ENCODE results near the gene HIPK4. TPM values are rescaled to one million over a fixed set of nuclear protein-coding genes. Genes with fewer than 3 reads are reported as not detected.

The HIPK4 gene
- total and polyA plus RNA-seq, 2 of the 8 experiments (the other 6 are each of a cell fraction or from before 2014, with no cell fraction given) = 0.15 to 0.57 TPM

DNA sequence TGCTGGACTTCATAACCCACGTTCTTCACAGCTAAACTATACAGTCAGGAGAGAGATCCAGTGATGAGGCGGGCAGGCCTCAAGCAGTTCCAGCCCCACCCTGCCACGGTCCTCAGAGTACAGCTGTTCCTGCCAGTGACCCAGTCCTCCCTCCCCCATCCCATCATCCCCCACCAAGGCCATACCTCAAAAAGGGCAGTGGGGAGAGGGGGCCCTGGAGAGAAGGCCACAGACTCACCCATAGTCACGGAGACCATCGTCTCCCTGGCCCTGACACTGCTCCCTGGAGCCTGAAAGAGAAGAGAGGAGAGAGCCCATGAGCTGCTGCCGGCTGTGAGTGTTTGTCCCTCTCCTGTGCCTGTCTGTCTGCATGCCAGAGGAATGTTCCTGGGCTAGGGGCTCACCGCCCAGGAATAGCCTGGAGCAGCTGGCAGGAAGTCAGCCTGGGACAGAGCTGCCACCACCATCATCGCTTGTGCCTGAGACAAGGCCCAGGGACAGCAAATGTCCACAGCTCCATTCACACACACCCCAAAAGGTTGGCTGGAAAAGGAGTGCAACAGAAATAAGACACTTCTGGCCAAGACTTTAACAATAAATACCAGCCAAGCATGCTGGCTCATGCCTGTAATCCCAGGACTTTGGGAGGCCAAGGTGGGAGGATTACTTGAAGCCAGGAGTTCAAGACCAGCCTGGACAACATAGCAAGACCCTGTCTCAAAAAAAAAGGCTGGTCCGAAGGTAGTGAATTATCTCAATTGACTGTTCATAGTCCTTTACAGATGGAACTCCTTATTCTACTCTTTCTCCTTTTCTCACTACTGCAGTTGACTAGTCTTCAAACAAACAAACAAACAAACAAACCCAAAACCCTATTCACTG, 48.1 kb downstream of the HIPK4 start:
- no peak overlapping the region for H3K4me3 ChIP-seq (ENCODE audit: extremely low read depth in 1 of 4, insufficient read depth in 2 of 4, low read depth in 3 of 4, low read length in 4 of 4)
- H3K4me2 ChIP-seq (ENCODE audit: insufficient read depth in 1 of 2, low read depth in 2 of 2, low read length in 2 of 2) = no peak overlapping the region
- no peaks in the 10 kb centered on the region; a peak in 2 of 8 replicates for H3K36me3 ChIP-seq (ENCODE audit: control insufficient read depth in 2 of 4, insufficient read depth in 4 of 4, low read length in 3 of 4)
- ChIA-PET CTCF (ENCODE audit: partially characterized antibody) (interaction anchor here (0.7 to 0.9 kb wide), 2 partner anchors 37 to 67 kb away, joined by 3 to 5 read pairs; no protein-coding TSS in a partner anchor), POLR2A (ENCODE audit: partially characterized antibody) (interaction anchor here (1.3 kb wide), 1 partner anchor 25 kb away, joined by 3 read pairs; no protein-coding TSS in a partner anchor)
- peaks cover 0 to 8% of the 10 kb centered on the region in 2 experiments for H4K20me1 ChIP-seq (replicated peaks in 1 of 2; ENCODE audit: control insufficient read depth in 1 of 2, insufficient read depth in 2 of 2, low read length in 2 of 2)
- no peak overlapping the region for H3K18ac ChIP-seq (ENCODE audit: extremely low read depth, low read length)
- WGBS, 2 experiments (ENCODE audit: extremely low coverage in 1 of 2, insufficient coverage in 1 of 2, insufficient read length in 1 of 2, insufficient replicate concordance in 2 of 2, low coverage in 1 of 2, low lambda C conversion rate in 2 of 2, missing lambda C conversion rate in 1 of 2) = 93% methylated on average over 8 of the region's 9 CpGs; no CpG with 5 or more reads in 1 of the 2 experiments
- peaks cover 5% of the 10 kb centered on the region; the same call in 1 of the 2 replicates for H3K79me1 ChIP-seq (ENCODE audit: low read depth, low read length)
- no peak overlapping the region for H3K56ac ChIP-seq (replicated peaks; ENCODE audit: insufficient read length, low read depth, low read length)
- H3K27me3 ChIP-seq (replicated peaks in 1 of 4; ENCODE audit: control insufficient read depth in 3 of 4, extremely low read depth in 1 of 4, insufficient read depth in 3 of 4, low read length in 3 of 4) = no peaks in the 10 kb centered on the region
- H2BK120ac ChIP-seq (replicated peaks; ENCODE audit: low read depth, low read length) = no peak overlapping the region
- no peak for DNase-seq (ENCODE audit: low read depth in 1 of 2, low spot score in 2 of 2)
- no peak overlapping the region for H4K91ac ChIP-seq (replicated peaks; ENCODE audit: insufficient read length, low read length)
- H3K23me2 ChIP-seq (ENCODE audit: low read depth, low read length) = no peaks in the 10 kb centered on the region
- no peak overlapping the region for H3K27ac ChIP-seq (ENCODE audit: low read depth, low read length)
- no peak overlapping the region for H2BK5ac ChIP-seq (ENCODE audit: low read depth, low read length)
- no peak overlapping the region for H2BK20ac ChIP-seq (ENCODE audit: low read length)
- H3K9ac ChIP-seq (replicated peaks in 1 of 4; ENCODE audit: extremely low read depth in 1 of 4, low read depth in 3 of 4, low read length in 3 of 4) = no peak overlapping the region
- H4K5ac ChIP-seq (ENCODE audit: insufficient read length, low read depth, low read length) = no peak overlapping the region
- no peak overlapping the region for H2AK5ac ChIP-seq (ENCODE audit: low read depth, low read length)
- H3K9me3 ChIP-seq (ENCODE audit: insufficient read depth in 2 of 2, low read depth in 1 of 2, low read length in 1 of 2) = no peaks in the 10 kb centered on the region
- no peak overlapping the region for H3K4ac ChIP-seq (replicated peaks; ENCODE audit: insufficient read length, low read depth, low read length)
- H3K79me2 ChIP-seq (ENCODE audit: control insufficient read depth in 1 of 2, insufficient read depth in 2 of 2, low read length in 2 of 2) = peaks cover 0 to 2% of the 10 kb centered on the region in 2 experiments; a peak in 2 of 4 replicates
- no peak overlapping the region for H4K8ac ChIP-seq (ENCODE audit: extremely low read depth, insufficient read depth, low read length)
- H3K14ac ChIP-seq (ENCODE audit: insufficient read length) = no peak overlapping the region
- no peak overlapping the region for H2AFZ ChIP-seq (ENCODE audit: low read length)
- no peak overlapping the region for H2BK15ac ChIP-seq (ENCODE audit: low read length)
- H3K23ac ChIP-seq (ENCODE audit: insufficient read length) = no peak overlapping the region
- no peak overlapping the region for H2BK12ac ChIP-seq (ENCODE audit: low read depth, low read length)
- no peaks in the 10 kb centered on the region for H3K4me1 ChIP-seq (replicated peaks in 1 of 4; ENCODE audit: control insufficient read depth in 3 of 4, insufficient read depth in 4 of 4, low read length in 3 of 4)
- no peak for FAIRE-seq
- TF ChIP-seq POLR2AphosphoS5 (IDR thresholded peaks at IDR 0.05; ENCODE audit: low read depth, low read length) (no peak), CREB1 (IDR thresholded peaks at IDR 0.05) (no peak), ASH2L (IDR thresholded peaks at IDR 0.05; ENCODE audit: low read length) (no peak), NANOG (IDR thresholded peaks at IDR 0.05; ENCODE audit: insufficient read depth, low read depth, low read length, poor library complexity, severe bottlenecking) (no peak), RBBP5 (IDR thresholded peaks at IDR 0.05; ENCODE audit: borderline replicate concordance, low read depth, low read length) (no peak), SRF (IDR thresholded peaks at IDR 0.05; ENCODE audit: low read depth, low read length) (no peak), BCL11A (IDR thresholded peaks at IDR 0.05; ENCODE audit: low read depth in 2 of 2, low read length in 2 of 2) (no peak), TAF1 (IDR thresholded peaks at IDR 0.05; ENCODE audit: low read depth, low read length) (no peak)
- TF ChIP-seq, protein P1, sequence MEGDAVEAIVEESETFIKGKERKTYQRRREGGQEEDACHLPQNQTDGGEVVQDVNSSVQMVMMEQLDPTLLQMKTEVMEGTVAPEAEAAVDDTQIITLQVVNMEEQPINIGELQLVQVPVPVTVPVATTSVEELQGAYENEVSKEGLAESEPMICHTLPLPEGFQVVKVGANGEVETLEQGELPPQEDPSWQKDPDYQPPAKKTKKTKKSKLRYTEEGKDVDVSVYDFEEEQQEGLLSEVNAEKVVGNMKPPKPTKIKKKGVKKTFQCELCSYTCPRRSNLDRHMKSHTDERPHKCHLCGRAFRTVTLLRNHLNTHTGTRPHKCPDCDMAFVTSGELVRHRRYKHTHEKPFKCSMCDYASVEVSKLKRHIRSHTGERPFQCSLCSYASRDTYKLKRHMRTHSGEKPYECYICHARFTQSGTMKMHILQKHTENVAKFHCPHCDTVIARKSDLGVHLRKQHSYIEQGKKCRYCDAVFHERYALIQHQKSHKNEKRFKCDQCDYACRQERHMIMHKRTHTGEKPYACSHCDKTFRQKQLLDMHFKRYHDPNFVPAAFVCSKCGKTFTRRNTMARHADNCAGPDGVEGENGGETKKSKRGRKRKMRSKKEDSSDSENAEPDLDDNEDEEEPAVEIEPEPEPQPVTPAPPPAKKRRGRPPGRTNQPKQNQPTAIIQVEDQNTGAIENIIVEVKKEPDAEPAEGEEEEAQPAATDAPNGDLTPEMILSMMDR (IDR thresholded peaks at IDR 0.05; ENCODE audit: control extremely low read depth in 1 of 3, insufficient read depth in 1 of 3, low read depth in 1 of 3, low read length in 3 of 3) = no peak

Measured in H1 (cell line).